B cell (primary cell): ENCODE measurements around the gene SCRN1.

Experiments used
- CTCF ChIP-seq: fragments of 200-600 bp; IDR thresholded peaks from one replicate; pipeline ENCODE4 v1.8.0; 2022; ENCODE audit warnings: antibody characterized with exemption, mild to moderate bottlenecking
- EZH2 ChIP-seq: IDR thresholded peaks from 2 replicates; pipeline ENCODE4 v1.6.1; 2012; ENCODE audit warnings: borderline replicate concordance, low read depth, mild to moderate bottlenecking, moderate library complexity, low read length; ENCODE audit not compliant: insufficient read depth, poor library complexity, severe bottlenecking

GRCh38 chr7:30005464-30005863 lies 15.9 kb upstream of the SCRN1 start:
- TF ChIP-seq EZH2 (no peak), CTCF (no peak)
